Thyroid gland (tissue), 4 donors: ENCODE measurements around the gene FXYD6.

Experiments used
- CTCF ChIP-seq, 6 experiments: fragments of 200-600 bp in 3 of 6; fragments of 450-650 bp in 3 of 6; sonication (generic) in 3 of 6; IDR thresholded peaks; one replicate each; pipeline ENCODE4 v1.5.1; 2016 to 2019; ENCODE audit warnings: antibody characterized with exemption in 6 of 6, mild to moderate bottlenecking in 2 of 6, inconsistent platforms in 1 of 6, moderate library complexity in 1 of 6
- POLR2A ChIP-seq, 2 donors: fragments of 450-650 bp; IDR thresholded peaks; one replicate each; pipeline ENCODE4 v1.6.1; 2017; ENCODE audit warnings: antibody characterized with exemption in 2 of 2, mild to moderate bottlenecking in 2 of 2, moderate library complexity in 1 of 2

GRCh38 chr11:117841551-117842031, 34.9 kb downstream of the FXYD6 start:
- TF ChIP-seq CTCF (IDR thresholded peaks at IDR 0.05) (no peak), POLR2A (IDR thresholded peaks at IDR 0.05) (no peak)
